ENCODE measurements around the gene HMGCR.

HMGCR gene

DNA sequence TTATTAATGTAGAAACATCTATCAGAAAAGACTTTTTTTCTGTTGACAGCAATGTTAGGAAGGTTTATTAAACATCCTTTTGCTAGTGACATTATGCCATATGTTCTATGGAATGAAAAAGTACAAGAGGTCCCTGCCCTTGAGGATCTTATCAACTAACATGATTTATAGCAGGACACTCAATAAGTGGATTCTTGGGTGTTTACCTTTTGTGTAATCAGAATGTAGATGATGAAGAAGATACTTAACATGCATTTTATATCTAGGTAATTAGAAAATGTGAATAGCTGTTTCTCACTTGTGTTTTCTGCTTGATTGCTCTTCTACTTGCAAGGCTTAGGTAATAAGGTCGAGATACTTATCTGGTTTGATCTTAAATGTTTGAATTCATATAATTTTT is 4.9 kb downstream of the HMGCR start:
- no peak for DNase-seq

DNA sequence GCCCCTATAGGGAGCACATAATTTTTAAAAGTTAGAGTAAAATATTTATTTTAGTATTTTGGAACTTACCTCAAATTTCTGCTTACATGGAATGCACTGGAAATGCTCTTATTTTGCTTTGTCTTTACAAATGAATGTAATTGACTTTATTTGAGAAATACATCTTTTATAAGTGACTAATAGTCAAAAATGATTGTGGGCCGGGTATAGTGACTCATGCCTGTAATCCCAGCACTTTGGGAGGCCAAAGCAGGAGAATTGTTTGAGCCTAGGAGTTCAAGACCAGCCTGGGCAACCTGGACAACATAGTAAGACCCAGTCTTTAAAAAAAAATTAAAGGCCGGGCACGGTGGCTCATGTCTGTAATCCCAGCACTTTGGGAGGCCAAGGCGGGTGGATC is 5.8 kb downstream of the HMGCR start:
- no peak for DNase-seq

DNA sequence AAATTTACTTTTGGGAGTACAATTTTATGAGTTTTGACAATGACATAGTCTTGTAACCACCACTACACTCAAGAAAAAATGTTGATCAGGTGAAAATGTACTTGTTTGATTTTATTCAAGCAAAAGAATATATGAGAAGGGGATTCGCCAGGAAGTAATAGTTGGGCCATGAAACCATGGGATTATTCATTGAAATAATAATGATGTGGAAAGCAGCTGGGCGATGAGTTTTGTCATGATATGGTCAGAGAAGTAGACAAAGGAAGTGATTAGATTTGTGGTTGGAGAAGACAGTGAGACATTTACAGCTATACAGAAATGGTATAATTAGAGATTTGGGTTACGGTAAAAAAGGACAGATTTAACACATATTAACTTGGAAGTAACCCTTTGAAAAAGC is 11.2 kb downstream of the HMGCR start:
- DNase-seq = no peak

DNA sequence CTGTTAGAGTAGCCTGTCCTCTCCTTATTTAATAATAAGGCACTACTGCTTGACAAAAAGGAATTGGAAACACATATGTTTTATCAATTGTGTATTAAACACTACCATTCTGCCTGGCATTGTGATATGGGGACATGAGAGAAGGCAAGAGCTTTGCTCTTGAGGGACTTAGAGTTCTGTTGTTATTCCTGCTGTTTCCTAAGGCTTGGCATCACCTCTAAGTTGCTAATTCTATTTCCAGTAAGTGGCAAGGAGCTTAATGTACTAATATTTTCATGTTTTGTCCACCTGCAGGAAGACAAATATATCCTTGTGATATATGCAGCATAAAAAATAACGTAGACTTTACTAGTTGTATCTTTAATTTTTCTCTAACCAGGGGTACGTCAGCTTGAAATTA is 12.6 kb downstream of the HMGCR start:
- no peak for DNase-seq

DNA sequence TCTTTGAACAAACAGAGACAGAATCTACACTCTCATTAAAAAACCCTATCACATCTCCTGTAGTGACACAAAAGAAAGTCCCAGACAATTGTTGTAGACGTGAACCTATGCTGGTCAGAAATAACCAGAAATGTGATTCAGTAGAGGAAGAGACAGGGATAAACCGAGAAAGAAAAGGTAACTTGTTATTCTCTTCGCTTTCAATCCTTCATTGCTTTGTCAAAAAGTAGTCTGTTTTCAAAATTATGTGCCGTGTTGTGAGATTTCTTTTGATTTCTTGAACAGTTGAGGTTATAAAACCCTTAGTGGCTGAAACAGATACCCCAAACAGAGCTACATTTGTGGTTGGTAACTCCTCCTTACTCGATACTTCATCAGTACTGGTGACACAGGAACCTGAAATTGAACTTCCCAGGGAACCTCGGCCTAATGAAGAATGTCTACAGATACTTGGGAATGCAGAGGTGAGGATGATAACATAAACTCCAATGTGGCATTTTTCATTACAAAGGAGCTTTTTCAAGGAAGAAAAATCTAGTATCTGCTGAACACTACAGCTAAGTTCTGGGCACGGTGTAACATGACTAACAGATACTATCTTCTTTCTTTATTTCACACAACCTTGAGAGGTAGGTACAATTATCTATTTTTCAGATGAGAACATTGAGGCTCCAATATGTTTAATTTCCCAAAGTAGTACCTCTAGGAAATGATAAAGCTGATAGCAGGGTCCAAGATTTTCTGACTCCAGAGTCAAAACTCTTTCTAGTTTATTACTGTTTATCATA is 14.3 kb downstream of the HMGCR start:
- no peak for DNase-seq

DNA sequence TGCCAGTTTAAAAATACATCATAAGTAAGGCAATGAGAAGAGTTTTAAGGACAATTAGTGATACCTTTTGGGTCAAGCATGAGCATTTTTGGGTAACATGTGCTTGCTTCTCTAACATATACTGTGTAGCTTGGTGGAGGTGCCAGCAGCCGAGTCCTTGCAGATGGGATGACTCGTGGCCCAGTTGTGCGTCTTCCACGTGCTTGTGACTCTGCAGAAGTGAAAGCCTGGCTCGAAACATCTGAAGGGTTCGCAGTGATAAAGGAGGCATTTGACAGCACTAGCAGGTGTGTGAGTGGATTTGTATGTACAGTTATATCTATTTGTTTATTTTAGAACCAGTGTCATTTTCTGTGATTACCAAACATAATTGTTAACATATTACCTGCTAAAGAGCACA is 18.2 kb downstream of the HMGCR start:
- DNase-seq = no peak

DNA sequence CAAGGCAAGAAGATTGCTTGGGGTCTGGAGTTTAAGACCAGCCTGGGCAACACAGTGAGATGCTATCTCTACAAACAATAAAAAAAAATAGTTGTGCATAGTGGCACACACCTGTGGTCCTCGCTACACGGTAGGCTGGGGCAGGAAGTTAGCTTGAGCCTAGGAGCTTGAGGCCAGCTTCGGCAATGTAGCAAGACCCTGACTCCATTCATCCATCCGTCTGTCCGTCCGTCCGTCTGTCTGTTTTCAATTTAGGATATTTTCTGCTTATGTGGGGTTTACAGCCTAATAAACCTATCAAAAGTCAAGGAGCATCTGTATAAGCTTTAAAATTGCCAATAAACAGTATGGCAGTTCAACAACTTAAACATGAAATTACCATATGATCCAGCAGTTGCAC is 19.7 kb downstream of the HMGCR start:
- no peak for DNase-seq

DNA sequence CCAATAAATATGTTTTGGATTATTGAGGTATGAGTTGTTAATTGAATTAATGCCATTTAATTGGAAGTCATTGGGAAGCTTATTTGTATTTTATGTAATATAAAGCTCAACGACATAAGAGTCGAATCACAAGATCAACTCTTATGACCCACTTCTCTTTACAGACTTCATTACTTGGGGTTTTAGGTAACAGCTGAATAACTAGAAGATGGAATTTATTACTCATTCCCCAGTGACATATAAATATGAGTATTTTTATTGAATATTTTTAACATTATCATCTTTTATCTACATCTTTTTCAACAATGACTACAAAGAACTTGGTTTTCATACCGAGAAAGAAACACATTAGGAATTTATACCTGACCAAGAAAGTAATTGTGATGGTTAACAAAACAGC is 21.1 kb downstream of the HMGCR start:
- no peak for DNase-seq

DNA sequence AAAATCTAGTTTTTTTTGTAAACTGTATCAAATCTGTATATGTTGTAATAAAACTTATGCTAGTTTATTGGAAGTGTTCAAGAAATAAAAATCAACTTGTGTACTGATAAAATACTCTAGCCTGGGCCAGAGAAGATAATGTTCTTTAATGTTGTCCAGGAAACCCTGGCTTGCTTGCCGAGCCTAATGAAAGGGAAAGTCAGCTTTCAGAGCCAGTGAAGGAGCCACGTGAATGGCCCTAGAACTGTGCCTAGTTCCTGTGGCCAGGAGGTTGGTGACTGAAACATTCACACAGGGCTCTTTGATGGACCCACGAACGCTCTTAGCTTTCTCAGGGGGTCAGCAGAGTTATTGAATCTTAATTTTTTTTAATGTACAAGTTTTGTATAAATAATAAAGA is 24.3 kb downstream of the HMGCR start:
- DNase-seq = no peak

DNA sequence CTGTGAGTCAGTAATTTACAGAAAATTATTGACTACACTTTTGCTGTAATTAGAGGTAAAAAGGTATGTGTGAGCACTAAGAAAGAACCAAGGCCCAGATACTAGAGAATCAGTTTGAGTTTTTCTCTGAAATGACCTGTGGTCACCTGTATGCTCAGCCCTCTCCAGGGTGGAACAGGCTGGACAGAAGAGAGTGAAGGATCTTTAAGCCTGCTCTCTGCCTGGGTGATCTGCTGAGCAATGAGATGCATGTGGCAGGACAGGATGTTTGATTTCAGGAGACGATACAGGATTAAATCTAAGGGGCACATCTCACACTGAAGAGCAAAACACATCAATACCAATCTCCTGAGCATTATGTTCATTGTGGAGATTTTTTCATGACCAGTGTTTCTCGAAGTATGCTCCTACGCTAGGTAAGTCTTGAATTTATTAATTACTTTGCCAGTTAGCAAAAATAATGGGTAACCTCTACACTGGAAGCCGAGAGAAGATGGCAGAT is 25.5 kb downstream of the HMGCR start:
- no peak for DNase-seq

DNA sequence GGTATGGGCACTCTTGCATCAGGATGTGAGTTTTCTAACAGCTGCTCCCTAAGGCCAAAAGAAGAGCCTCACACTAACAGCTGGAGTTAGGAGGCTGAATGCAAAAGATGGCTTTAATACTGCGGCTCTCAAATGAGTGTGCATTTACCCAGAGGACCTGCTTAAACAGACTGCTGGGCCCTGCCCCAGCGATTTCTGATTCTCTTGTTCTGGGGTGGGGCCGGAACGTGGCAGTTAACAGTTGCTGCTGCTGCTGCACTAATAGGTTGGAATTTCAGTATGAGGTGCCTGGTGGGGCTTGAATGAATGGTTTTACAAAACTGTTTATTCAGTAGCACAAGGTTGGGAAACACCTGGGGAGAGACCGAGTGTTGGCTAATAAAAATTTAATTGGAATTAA is 26.1 kb downstream of the HMGCR start:
- DNase-seq = no peak

DNA sequence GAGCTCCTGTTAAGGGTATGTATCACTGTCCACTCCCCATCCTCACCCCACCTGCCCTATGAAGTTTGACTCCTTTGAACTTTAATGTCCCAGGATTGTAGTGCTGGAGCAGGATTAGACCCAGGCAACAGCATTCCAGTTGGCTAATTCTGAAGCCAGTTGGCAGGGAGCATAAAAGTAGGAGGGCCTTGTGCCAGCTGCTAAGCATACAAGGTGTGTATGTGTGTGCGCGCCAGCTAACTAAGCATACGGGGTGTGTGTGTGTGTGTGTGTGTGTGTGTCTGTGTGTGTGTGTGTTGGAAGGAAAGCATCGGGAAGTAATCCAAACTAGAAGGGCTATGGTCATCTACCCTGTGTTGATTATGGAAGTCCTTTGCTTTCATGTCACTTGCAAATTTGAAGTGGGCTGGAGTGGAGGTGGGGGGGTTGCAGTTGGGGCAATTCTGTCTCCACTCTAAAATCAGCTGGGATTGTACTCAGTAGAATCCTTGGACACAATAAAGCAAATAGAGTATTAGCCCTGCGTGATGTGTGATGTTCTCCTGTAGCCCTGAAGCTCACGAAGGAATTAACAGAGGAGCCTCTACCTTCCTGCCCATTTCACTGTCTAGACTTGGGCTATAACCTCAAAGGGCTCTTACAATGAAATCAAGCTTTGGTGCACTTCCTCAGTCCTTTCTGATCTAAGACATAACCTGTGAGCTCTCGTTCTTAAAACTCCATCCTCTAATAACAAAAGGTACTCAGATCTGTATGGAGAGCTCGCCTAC is 26.9 kb downstream of the HMGCR start:
- DNase-seq = no peak

DNA sequence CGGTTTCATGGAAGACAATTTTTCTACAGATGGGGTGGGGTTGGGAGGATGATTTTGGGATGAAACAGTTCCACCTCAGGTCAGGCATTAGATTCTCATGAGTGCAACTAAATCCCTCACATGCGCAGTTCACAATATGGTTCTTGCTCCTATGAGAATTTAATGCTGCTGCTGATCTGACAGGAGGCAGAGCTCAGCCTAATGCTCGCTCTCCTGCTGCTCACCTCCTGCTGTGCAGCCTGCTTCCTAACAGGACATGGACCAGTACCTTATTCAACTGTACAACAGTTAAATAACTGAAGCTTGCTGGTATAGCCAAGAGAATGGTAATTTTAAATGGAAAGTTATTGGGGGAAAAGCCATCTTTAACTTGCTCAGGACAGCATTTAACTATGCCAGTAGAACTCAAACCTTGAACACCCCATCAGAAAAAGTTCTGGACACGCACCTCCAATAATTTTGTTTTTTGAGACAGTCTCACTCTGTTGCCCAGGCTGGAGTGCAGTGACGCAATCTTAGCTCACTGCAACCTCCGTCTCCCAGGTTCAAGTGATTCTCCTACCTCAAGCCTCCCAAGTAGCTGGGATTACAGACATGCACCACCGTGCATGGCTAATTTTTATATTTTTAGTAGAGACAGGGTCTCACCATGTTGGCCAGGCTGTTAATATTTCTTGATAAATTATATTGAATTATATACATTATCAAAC is 27.7 kb downstream of the HMGCR start:
- DNase-seq = no peak

DNA sequence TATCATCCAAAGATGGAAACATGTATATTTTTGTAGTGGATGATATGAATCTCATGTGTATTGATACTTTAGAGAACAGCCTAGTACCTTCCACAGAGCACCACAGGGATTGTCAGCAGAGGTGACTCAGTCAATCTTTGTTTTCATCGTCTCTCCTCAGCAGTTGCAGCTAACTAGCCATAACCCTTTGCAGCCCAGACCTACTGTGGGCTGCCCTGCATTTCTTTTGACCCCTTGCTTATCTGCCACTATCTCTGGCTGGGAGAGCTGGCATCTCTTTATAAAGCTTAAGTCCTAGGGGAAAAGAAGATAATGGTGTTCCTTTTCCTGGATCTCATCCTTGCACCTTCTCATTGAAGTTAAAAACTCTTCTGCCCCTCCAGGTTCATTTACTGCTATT is 28.7 kb downstream of the HMGCR start:
- no peak for DNase-seq

DNA sequence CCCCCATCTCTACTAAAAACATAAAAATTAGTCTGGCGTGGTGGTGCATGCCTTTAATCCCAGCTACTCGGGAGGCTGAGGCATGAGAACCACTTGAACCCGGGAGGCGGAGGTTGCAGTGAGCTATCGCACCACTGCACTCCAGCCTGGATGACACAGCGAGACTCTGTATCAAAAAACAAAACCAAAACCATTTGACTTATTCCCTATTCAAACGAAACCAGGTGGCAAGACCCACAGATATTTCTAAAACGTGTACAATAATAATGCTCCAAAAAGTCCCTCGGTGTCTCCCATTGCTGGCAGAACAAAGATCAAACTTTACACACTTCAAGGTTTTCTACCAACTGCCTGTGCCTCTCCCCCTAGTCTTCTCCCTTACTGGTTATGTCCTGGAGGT is 29.8 kb downstream of the HMGCR start:
- DNase-seq = no peak

DNA sequence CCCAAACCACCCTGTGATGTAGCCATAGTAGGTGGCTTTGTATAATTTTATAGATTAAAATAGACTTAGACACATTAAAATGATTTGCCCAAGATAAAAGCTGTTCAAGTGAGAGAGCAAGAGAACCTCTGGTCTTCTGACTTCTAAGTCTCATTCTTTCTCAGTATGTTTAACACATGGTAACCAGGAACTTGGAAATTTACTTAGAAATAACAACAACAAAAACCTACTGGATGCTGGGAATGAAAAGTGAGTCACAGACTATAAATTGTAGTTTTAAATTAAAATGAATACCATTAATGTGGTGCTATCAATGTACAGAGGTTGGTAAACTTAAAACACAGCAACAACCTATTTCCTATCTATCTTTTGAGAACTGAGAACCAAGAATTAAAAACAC is 30.4 kb downstream of the HMGCR start:
- DNase-seq = no peak

DNA sequence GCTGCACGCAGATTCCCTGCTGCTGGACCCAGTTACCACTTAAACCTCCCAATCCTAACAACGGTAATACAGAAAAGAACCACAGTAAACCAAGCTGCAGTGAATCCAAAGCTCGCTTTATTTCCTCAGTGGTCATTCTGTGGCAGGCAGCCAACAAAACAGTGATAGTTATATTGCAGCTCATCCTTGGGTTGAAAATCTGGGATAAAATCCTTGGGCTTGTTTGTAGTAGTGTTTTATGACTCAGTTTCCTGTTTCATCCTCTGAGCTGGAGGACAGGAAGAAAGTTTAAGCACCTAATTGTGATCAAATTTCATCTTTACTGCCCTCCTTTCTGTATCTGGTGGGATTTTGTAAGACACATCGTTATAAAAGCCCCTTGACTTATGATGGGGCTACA is 31.4 kb downstream of the HMGCR start:
- no peak for DNase-seq

DNA sequence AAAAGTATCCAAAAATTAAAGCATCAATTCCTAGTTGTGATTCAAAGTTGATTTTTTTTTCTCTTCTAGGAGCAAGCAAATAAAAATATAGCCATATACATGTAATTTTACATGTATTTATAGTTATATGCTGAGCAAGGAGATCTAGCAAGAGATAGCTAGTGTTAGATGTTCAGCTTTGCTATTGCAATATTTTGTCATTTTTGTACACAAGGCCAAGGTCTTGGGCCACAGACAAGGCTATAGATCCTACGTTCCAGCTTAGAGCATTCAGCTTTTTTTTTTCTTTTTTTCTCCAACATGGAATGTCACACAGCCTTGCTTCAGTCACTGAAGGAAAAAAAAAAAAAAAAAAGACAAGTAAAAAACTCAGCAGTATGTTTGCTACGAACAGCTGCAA is 36.8 kb downstream of the HMGCR start:
- DNase-seq = no peak

DNA sequence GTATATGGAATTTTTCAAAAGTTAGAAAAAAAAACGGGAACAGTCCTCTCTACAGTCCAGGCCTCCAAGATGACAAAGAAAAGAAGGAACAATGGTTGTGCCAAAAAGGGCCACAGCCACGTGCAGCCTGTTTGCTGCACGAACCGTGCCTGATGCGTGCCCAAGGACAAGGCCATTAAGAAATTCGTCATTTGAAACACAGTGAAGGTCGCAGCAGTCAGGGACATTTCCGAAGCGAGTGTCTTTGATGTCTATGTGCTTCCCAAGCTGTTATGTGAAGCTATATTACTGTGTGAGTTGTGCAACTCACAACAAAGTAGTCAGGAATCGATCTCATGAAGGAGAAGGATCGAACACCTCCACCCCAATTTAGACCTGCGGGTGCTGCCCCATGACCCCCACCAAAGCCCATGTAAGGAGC is 37.4 kb downstream of the HMGCR start:
- no peak for DNase-seq

DNA sequence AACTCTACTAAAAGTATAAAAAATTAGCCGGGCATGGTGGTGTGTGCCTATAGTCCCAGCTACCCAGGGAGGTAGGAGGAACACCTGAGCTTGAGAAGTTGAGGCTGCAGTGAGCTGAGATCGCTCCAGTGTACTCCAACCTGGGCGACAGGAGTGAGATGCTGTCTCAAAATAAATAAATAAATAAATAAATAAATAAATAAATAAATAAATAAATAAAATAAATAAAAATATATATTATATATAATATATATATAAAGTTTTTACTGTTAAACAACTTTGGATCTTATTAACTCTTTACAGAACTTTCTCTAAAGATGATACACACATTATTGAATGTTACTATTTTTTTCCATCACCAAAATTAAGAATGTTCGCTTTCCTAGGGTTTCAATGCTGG is 38.4 kb downstream of the HMGCR start:
- DNase-seq = no peak

DNA sequence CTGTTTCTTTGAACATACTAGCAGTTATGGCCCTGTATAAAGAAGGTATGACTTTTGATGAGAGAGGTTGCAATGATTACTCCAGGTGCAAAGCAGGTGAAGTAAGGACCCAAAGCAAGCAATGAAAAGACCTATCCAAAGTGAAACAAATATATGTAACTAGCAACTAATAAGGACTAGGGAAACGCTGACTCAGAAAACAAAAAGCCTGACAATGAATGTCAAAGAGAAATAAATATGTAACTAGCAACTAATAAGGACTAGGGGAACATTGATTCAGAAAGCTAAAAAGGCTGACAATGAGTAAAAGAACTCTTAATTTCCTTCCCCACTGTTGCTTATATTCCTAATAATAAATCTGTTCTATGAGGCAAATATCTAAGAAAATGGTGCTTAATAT is 43.1 kb downstream of the HMGCR start:
- no peak for DNase-seq

DNA sequence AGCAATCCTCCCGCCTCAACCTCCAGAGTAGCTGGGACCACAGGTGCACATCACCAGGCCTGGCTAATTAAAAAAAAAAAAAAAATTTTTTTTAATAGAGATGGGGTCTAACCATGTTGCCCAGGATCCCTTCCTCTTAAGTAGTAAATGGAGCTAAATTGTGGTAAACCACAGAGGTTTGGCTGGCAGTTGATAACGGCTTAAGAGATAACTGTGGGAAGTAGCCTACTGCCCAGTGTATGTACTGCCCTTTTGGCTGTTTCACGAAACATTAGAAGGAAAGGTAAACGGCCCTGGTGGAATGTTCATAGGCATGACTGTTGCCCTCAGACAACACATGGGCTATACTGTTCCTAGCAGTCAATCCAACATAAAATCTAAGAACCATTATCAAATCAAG is 44.4 kb downstream of the HMGCR start:
- no peak for DNase-seq

DNA sequence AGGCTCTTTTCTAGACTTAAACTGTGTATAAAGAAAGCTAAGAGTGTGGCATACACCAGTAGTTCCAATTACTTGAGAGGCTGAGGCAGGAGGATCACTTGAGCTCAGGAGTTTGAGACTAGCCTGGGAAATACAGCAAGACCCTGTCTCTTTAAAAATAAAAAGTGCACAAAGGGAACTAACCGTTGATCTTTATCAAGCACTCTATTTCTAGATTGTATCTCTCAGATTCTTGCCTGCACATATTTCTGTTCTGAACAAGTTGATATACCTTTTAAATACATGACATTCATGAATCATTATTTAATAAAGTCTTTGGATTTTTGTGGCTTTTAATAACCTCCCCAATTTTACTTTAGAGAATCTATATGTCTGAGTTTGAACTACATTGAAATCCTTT is 47.2 kb downstream of the HMGCR start:
- no peak for DNase-seq

DNA sequence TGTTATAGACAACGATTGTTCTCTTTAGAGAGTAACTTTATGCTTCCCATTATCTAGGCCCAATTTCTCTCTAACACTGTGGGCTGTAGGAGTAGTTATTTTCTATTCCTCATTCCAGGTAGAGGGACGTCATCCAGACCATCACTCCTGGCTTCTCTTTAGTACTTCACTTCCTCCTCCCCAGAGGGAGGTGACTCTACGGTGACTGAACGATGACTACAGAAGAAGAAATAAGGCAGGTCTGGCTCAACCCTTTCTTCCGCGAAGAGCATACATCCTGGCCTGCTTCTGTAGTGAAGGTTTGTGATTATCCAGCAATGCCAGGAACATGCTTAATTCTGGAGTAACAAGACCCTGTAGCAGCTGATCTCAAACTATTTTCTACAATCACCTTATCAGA is 50.8 kb downstream of the HMGCR start:
- DNase-seq = no peak
